DMS 273 (cell line): ENCODE measurements around the gene ADGRF4.

Experiments
- DNase-seq: peaks from one replicate; lab custom pipeline; 2025; ENCODE audit not compliant: unreplicated experiment; lab: John Stamatoyannopoulos, UW

Gene ADGRF4

GRCh38 chr6:47681201-47681990 lies 17.0 kb upstream of the ADGRF4 start:
- DNase-seq = peak; percentile 77

GRCh38 chr6:47686411-47686810 lies 12.0 kb upstream of the ADGRF4 start:
- DNase-seq = no peak

- DNase-seq = no peak
Observed at GRCh38 chr6:47687432-47687831, 10.9 kb upstream of the ADGRF4 start.

GRCh38 chr6:47690214-47690613 lies 8.2 kb upstream of the ADGRF4 start:
- DNase-seq = peak; percentile 17

- DNase-seq = peak; percentile 10
Observed at GRCh38 chr6:47690791-47691190, 7.6 kb upstream of the ADGRF4 start.

- no peak for DNase-seq
Observed at GRCh38 chr6:47697925-47698324, 455 bp upstream of the ADGRF4 start.

GRCh38 chr6:47700053-47700452 lies 1.7 kb downstream of the ADGRF4 start:
- peak; percentile 77 for DNase-seq

GRCh38 chr6:47700596-47700995 lies 2.2 kb downstream of the ADGRF4 start:
- no peak for DNase-seq

- no peak for DNase-seq
Observed at GRCh38 chr6:47701363-47701762, 3.0 kb downstream of the ADGRF4 start.

GRCh38 chr6:47709160-47709559 lies 10.8 kb downstream of the ADGRF4 start:
- no peak for DNase-seq

- DNase-seq = no peak
Observed at GRCh38 chr6:47710295-47710694, 11.9 kb downstream of the ADGRF4 start.

- DNase-seq = no peak
Observed at GRCh38 chr6:47713200-47713599, 14.8 kb downstream of the ADGRF4 start.

- no peak for DNase-seq
Observed at GRCh38 chr6:47714802-47715201, 16.4 kb downstream of the ADGRF4 start.

- DNase-seq = no peak
Observed at GRCh38 chr6:47715782-47716181, 17.4 kb downstream of the ADGRF4 start.

- DNase-seq = no peak
Observed at GRCh38 chr6:47716207-47716606, 17.8 kb downstream of the ADGRF4 start.

GRCh38 chr6:47718571-47718970 lies 20.2 kb downstream of the ADGRF4 start:
- DNase-seq = no peak

- no peak for DNase-seq
Observed at GRCh38 chr6:47721189-47721588, 22.8 kb downstream of the ADGRF4 start.

- no peak for DNase-seq
Observed at GRCh38 chr6:47722194-47722593, 23.8 kb downstream of the ADGRF4 start.

GRCh38 chr6:47724300-47724699 lies 25.9 kb downstream of the ADGRF4 start:
- DNase-seq = no peak

- peak; percentile 8 for DNase-seq
Observed at GRCh38 chr6:47727391-47727790, 29.0 kb downstream of the ADGRF4 start.

- DNase-seq = no peak
Observed at GRCh38 chr6:47729019-47729418, 30.6 kb downstream of the ADGRF4 start.

- DNase-seq = no peak
Observed at GRCh38 chr6:47729457-47729856, 31.1 kb downstream of the ADGRF4 start.
